HG02981 (cell line): ENCODE results near the gene MAMLD1.

Experiments
- ATAC-seq: cut with Tn5 transposase; IDR thresholded peaks from one replicate; pipeline ENCODE4 v1.9.1; 2021; ENCODE audit warnings: mild to moderate bottlenecking, moderate library complexity; ENCODE audit not compliant: unreplicated experiment

Gene MAMLD1

DNA sequence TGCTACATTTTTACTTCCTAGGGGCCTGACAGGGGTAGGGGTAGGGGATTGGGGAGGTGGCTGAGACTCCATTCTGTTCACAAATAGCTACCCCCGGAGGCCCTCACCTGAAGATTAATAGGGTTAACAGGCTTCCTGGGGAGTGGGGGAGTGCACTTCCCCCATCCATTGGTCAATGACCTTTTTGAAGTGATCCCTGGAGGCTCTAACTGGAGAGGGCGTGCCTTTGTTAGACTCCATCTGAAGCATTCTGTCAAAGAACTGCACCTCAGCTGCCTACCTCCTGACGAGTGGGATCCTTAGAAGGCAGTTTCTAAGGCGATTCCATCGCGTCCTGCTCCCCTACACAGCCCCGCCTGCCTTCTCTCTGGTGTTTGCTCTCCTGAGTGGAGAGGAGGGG is 195.3 kb downstream of the MAMLD1 start:
- ATAC-seq = no peak
